KG1 (cell line): ENCODE measurements around the gene CHI3L1.

Experiments
- DNase-seq: peaks from one replicate; lab custom pipeline; 2025; lab: John Stamatoyannopoulos, UW

Gene CHI3L1

GRCh38 chr1:203167913-203168200, 18.6 kb downstream of the CHI3L1 start:
- no peak for DNase-seq

- DNase-seq = no peak
Measured at GRCh38 chr1:203167026-203167912, 19.2 kb downstream of the CHI3L1 start.

- no peak for DNase-seq
Measured at GRCh38 chr1:203166192-203166940, 20.1 kb downstream of the CHI3L1 start.

- DNase-seq = no peak
Measured at GRCh38 chr1:203165800-203166161, 20.7 kb downstream of the CHI3L1 start.

GRCh38 chr1:203165101-203165799, 21.3 kb downstream of the CHI3L1 start:
- DNase-seq = no peak

GRCh38 chr1:203163891-203164635, 22.4 kb downstream of the CHI3L1 start:
- no peak for DNase-seq

- no peak for DNase-seq
Measured at GRCh38 chr1:203162403-203162802, 24.1 kb downstream of the CHI3L1 start.

- DNase-seq = no peak
Measured at GRCh38 chr1:203161703-203162102, 24.8 kb downstream of the CHI3L1 start.

- no peak for DNase-seq
Measured at GRCh38 chr1:203161175-203161574, 25.3 kb downstream of the CHI3L1 start.

- no peak for DNase-seq
Measured at GRCh38 chr1:203159844-203160243, 26.7 kb downstream of the CHI3L1 start.

GRCh38 chr1:203158960-203159665, 27.4 kb downstream of the CHI3L1 start:
- DNase-seq = no peak

- no peak for DNase-seq
Measured at GRCh38 chr1:203158423-203158822, 28.1 kb downstream of the CHI3L1 start.

- no peak for DNase-seq
Measured at GRCh38 chr1:203156280-203156679, 30.2 kb downstream of the CHI3L1 start.

- DNase-seq = no peak
Measured at GRCh38 chr1:203153989-203154821, 32.3 kb downstream of the CHI3L1 start.

- no peak for DNase-seq
Measured at GRCh38 chr1:203153051-203153988, 33.2 kb downstream of the CHI3L1 start.

GRCh38 chr1:203152158-203153034, 34.1 kb downstream of the CHI3L1 start:
- no peak for DNase-seq

GRCh38 chr1:203151362-203152157, 34.9 kb downstream of the CHI3L1 start:
- DNase-seq = no peak
